NB4 (cell line): ENCODE results near the gene UPK3B.
"Not testable (repeated sequence)": the region's sequence is repeated elsewhere in the genome, so short reads cannot be mapped to it uniquely, and the experiment has no call there.

Experiments used
- CTCF ChIP-seq: IDR thresholded peaks from one replicate; pipeline ENCODE4 v1.5.1; 2012; ENCODE audit warnings: low read depth, low read length
- MYC ChIP-seq: IDR thresholded peaks from 2 replicates; pipeline ENCODE4 v1.6.1; 2011; ENCODE audit warnings: low read depth, low read length
- POLR2A ChIP-seq: IDR thresholded peaks from 2 replicates; pipeline ENCODE4 v1.6.1; 2011; ENCODE audit warnings: mild to moderate bottlenecking; ENCODE audit not compliant: insufficient read length; ENCODE audit errors: extremely low read depth

GRCh38 chr7:76549855-76550248 lies 39.5 kb downstream of the UPK3B start:
- TF ChIP-seq CTCF, POLR2A, MYC: not testable (repeated sequence)
